HG03442 (cell line): Measurements from ENCODE around the gene LHFPL3.

Experiments
- ATAC-seq: cut with Tn5 transposase; IDR thresholded peaks from one replicate; pipeline ENCODE4 v1.9.1; 2021; ENCODE audit warnings: mild to moderate bottlenecking, moderate library complexity; ENCODE audit not compliant: unreplicated experiment

The LHFPL3 gene

DNA sequence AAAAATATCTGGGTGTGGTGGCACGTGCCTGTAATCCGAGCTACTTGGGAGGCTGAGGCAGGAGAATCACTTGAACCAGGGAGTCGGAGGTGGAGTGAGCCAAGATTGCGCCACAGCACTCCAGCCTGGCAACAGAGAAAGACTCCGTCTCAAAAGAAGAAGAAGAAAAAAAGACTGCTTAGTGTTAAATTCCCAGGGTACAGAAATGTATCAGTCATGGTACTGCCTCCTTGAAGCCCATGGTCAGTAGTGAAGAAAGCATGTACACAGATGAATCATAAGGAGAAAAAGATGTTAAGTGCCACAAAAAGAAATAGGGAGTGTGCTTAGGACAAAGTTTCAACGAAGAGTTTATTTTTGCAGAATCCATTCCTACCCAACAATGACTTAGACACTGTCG lies 623.1 kb downstream of the LHFPL3 start:
- ATAC-seq = no peak

DNA sequence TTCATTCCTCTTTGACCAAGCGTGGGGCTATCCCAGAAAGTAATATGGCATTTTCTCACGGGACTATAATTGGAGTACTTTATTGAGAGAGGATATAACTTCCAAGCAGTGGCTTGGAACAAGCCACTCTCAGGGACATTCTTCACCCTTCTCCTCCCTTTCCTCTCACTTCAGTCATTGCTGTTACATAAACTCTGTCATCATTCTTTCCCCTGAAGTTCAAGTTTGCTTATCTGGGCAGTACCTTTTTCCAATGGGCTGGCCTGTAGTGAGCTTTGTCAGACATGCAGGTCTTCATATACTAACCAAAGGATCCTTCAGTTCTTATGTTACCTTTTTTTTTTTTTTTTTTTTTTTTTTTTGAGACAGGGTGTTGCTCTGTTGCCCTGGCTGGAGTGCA lies 626.9 kb downstream of the LHFPL3 start:
- no peak for ATAC-seq
